PFSK-1 (cell line): Measurements from ENCODE around the gene SRA1.

Experiments
- FOXP2 ChIP-seq: optimal IDR thresholded peaks from 2 replicates; pipeline ENCODE3; 2011; ENCODE audit warnings: borderline replicate concordance, control low read depth, inconsistent platforms; ENCODE audit not compliant: insufficient read depth; ENCODE audit errors: extremely low read length, extremely low read depth
- POLR2AphosphoS5 ChIP-seq: IDR thresholded peaks from 2 replicates; pipeline ENCODE4 v1.6.1; 2012; ENCODE audit warnings: low read depth, mild to moderate bottlenecking, control low read depth, low read length, moderate library complexity
- REST ChIP-seq, 2 experiments: IDR thresholded peaks; 2 replicates each; pipeline versions ENCODE4 v1.6.1 to v1.8.0; 2011 to 2012; ENCODE audit warnings: low read depth in 2 of 2, low read length in 2 of 2, control low read depth in 1 of 2, inconsistent platforms in 1 of 2, mild to moderate bottlenecking in 1 of 2, moderate library complexity in 1 of 2; ENCODE audit not compliant: insufficient read depth in 1 of 2
- SIN3A ChIP-seq: IDR thresholded peaks from 2 replicates; pipeline ENCODE4 v1.6.1; 2012; ENCODE audit warnings: mild to moderate bottlenecking, low read length, moderate library complexity, borderline replicate concordance; ENCODE audit not compliant: insufficient read depth
- TAF1 ChIP-seq: IDR thresholded peaks from 2 replicates; pipeline ENCODE4 v1.6.1; 2012; ENCODE audit warnings: low read length, control low read depth, borderline replicate concordance; ENCODE audit not compliant: insufficient read depth

SRA1 gene

GRCh38 chr5:140548300-140548688, 9.0 kb downstream of the SRA1 start:
- TF ChIP-seq POLR2AphosphoS5 (no peak), TAF1 (no peak), SIN3A (no peak), FOXP2 (no peak), REST (IDR thresholded peaks at IDR 0.05; ENCODE audit: insufficient read depth in 1 of 2, low read depth in 2 of 2, low read length in 2 of 2) (no peak)

GRCh38 chr5:140547508-140548299, 9.6 kb downstream of the SRA1 start, which contains the start of gene EIF4EBP3:
Gene EIF4EBP3, plus strand, starts transcription at chr5:140547662. Its CDS starts 76 bp downstream, at chr5:140547738.
- TF ChIP-seq FOXP2 = peak; percentile 99
- TF ChIP-seq POLR2AphosphoS5 = 0 out of 2 replicates have a peak, but pooled peaks have one; percentile 41
- TF ChIP-seq TAF1 = no peak
- peak; percentile 57; the same call in 1 of the 2 replicates for TF ChIP-seq SIN3A

GRCh38 chr5:140546851-140547507, 10.3 kb downstream of the SRA1 start:
- no peak; the same call in 1 of the 2 replicates for TF ChIP-seq POLR2AphosphoS5
- TF ChIP-seq FOXP2 = no peak
- TF ChIP-seq REST (IDR thresholded peaks at IDR 0.05; ENCODE audit: insufficient read depth in 1 of 2, low read depth in 2 of 2, low read length in 2 of 2) = no peak
- TF ChIP-seq TAF1 = no peak
- no peak for TF ChIP-seq SIN3A

- TF ChIP-seq SIN3A (no peak), TAF1 (no peak)
Measured at GRCh38 chr5:140545606-140546005, 11.7 kb downstream of the SRA1 start.

GRCh38 chr5:140544986-140545385, 12.3 kb downstream of the SRA1 start:
- TF ChIP-seq POLR2AphosphoS5 (no peak), TAF1 (no peak), FOXP2 (no peak), REST (IDR thresholded peaks at IDR 0.05; ENCODE audit: insufficient read depth in 1 of 2, low read depth in 2 of 2, low read length in 2 of 2) (no peak)

GRCh38 chr5:140542972-140543371, 14.3 kb downstream of the SRA1 start:
- TF ChIP-seq SIN3A = no peak
- no peak for TF ChIP-seq FOXP2
- no peak for TF ChIP-seq REST (IDR thresholded peaks at IDR 0.05; ENCODE audit: insufficient read depth in 1 of 2, low read depth in 2 of 2, low read length in 2 of 2)
- no peak for TF ChIP-seq TAF1
- no peak for TF ChIP-seq POLR2AphosphoS5
